Activated CD8-positive, alpha-beta T cell treated with anti-CD3 and anti-CD28 coated beads for 36 hours (primary cell): ENCODE results near the gene TFPI. TPM values are rescaled to one million over a fixed set of nuclear protein-coding genes. Genes with fewer than 3 reads are reported as not detected.

Experiments
- ATAC-seq: fragments of 200-7000 bp; cut with Tn5 transposase; one replicate; pipeline ENCODE4 v1.10.0; 2021; ENCODE audit warnings: mild to moderate bottlenecking, moderate library complexity
- CTCF ChIA-PET: fragments of 350-600 bp; sonication (Branson Sonifier 250); formaldehyde crosslinking; loops from one replicate; lab custom pipeline; 2021; ENCODE audit warnings: antibody characterized with exemption; lab: Charles Lee
- POLR2A ChIA-PET: fragments of 350-600 bp; sonication (Branson Sonifier 250); formaldehyde crosslinking; loops from one replicate; lab custom pipeline; 2021; ENCODE audit warnings: antibody characterized with exemption; lab: Charles Lee
- DNase-seq: peaks from one replicate; pipeline ENCODE4 v3.0.0-alpha.2; 2020
- H3K27ac Mint-ChIP-seq: one replicate; pipeline ENCODE4 v1.8.0; 2021; ENCODE audit warnings: mild to moderate bottlenecking, mixed read lengths
- H3K27me3 Mint-ChIP-seq: one replicate; pipeline ENCODE4 v1.8.0; 2021; ENCODE audit warnings: mixed read lengths
- H3K36me3 Mint-ChIP-seq: one replicate; pipeline ENCODE4 v1.8.0; 2021; ENCODE audit warnings: low read depth, mixed read lengths
- H3K4me1 Mint-ChIP-seq: one replicate; pipeline ENCODE4 v1.8.0; 2021; ENCODE audit warnings: low read depth, mixed read lengths
- H3K4me3 Mint-ChIP-seq: one replicate; pipeline ENCODE4 v1.8.0; 2021; ENCODE audit warnings: mild to moderate bottlenecking, moderate library complexity, mixed read lengths
- H3K9me3 Mint-ChIP-seq: one replicate; pipeline ENCODE4 v1.8.0; 2021; ENCODE audit warnings: mixed read lengths
- intact Hi-C: fragments of 100-400 bp; cut with micrococcal nuclease; formaldehyde crosslinking; loops from one replicate; pipeline ENCODE4 v1.10.0; 2022
- total RNA-seq, 2 experiments: library from RNA; stranded (reverse); gene quantifications; one replicate each; pipeline ENCODE4 v1.2.3, GENCODE V29; 2021
- TF ChIP-seq, protein P1 (sequence below): fragments of 200-600 bp; IDR thresholded peaks from one replicate; pipeline ENCODE4 v1.8.0; 2022; ENCODE audit warnings: antibody characterized with exemption, mild to moderate bottlenecking

Gene TFPI
- total RNA-seq, 2 experiments from 2014 or later: not detected

- ChIA-PET POLR2A (no interaction called here), CTCF (interaction anchor here (0.7 to 1.8 kb wide), 3 partner anchors 87 to 255 kb away, joined by 3 to 10 read pairs (median 3); no protein-coding TSS in a partner anchor)
- peak; percentile 91 for ATAC-seq
- intact Hi-C loops: loop anchor here (5.0 kb wide), 1 partner anchor 256 kb away; no protein-coding TSS in a partner anchor
- DNase-seq: peak; percentile 17
- peak overlapping the region; percentile 79 for H3K27ac Mint-ChIP-seq
- H3K36me3 Mint-ChIP-seq: peaks cover 6% of the 10 kb centered on the region
- TF ChIP-seq, protein P1, sequence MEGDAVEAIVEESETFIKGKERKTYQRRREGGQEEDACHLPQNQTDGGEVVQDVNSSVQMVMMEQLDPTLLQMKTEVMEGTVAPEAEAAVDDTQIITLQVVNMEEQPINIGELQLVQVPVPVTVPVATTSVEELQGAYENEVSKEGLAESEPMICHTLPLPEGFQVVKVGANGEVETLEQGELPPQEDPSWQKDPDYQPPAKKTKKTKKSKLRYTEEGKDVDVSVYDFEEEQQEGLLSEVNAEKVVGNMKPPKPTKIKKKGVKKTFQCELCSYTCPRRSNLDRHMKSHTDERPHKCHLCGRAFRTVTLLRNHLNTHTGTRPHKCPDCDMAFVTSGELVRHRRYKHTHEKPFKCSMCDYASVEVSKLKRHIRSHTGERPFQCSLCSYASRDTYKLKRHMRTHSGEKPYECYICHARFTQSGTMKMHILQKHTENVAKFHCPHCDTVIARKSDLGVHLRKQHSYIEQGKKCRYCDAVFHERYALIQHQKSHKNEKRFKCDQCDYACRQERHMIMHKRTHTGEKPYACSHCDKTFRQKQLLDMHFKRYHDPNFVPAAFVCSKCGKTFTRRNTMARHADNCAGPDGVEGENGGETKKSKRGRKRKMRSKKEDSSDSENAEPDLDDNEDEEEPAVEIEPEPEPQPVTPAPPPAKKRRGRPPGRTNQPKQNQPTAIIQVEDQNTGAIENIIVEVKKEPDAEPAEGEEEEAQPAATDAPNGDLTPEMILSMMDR: no peak
- H3K9me3 Mint-ChIP-seq: peaks cover 2% of the 10 kb centered on the region
- H3K27me3 Mint-ChIP-seq: peaks cover 6% of the 10 kb centered on the region
- peaks cover 12% of the 10 kb centered on the region for H3K4me1 Mint-ChIP-seq
- H3K4me3 Mint-ChIP-seq: peak overlapping the region; percentile 1
Observed at GRCh38 chr2:187586011-187586641, 31.9 kb upstream of the TFPI start.

- Mint-ChIP-seq H3K27ac (no peak overlapping the region), H3K4me1 (peaks cover 9% of the 10 kb centered on the region), H3K36me3 (peaks cover 2% of the 10 kb centered on the region), H3K4me3 (no peak overlapping the region), H3K27me3 (peaks cover 4% of the 10 kb centered on the region), H3K9me3 (no peaks in the 10 kb centered on the region)
- no peak for ATAC-seq
- TF ChIP-seq, protein P1: peak; percentile 74
- ChIA-PET CTCF (interaction anchor here (0.6 to 5.9 kb wide), 15 partner anchors 13 to 1831 kb away, joined by 3 to 83 read pairs (median 4); partner anchors contain the start of gene TFPI), POLR2A (interaction anchor here (0.7 kb wide), 1 partner anchor 650 kb away, joined by 3 read pairs; no protein-coding TSS in a partner anchor)
- intact Hi-C loops: no loop called here
- DNase-seq: peak; percentile 37
Observed at GRCh38 chr2:187581125-187581896, 27.1 kb upstream of the TFPI start.

DNA sequence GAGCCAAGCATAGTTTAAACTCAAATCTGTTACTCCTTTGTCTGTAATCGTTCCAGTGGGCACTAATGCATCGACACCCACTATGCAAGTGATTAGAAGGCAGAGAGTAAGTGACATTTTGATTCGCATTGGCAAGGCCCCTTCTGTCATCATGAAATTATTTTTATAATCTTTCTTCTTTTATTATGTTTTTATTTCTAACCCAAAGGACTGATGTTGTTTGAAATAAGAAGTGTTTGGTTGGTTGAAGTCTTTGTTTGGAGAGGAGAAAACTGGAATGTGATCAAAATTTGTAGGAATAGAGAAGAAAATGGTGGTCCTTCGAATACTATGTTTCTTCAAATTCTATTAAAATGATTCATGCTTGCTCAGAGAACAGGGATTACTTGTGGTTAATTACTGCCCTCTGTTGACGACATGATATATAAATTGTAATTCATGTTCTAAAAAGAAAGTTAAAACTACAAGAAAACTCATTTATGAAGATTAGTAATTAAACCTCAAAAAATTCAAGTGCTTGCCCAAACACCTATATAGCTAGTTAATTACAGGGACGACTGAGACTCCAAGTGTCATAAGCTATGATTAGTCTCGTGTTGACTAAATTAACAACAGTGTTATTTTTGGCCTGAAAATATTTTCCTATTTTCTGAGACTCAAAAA lies 26.4 kb upstream of the TFPI start:
- TF ChIP-seq, protein P1: no peak
- Mint-ChIP-seq H3K36me3 (peaks cover 2% of the 10 kb centered on the region), H3K9me3 (no peaks in the 10 kb centered on the region), H3K4me3 (no peak overlapping the region), H3K4me1 (peaks cover 6% of the 10 kb centered on the region), H3K27ac (no peak overlapping the region), H3K27me3 (peaks cover 4% of the 10 kb centered on the region)
- intact Hi-C loops: loop anchor here (1.0 kb wide), 1 partner anchor 80 kb away; no protein-coding TSS in a partner anchor
- POLR2A ChIA-PET: interaction anchor here (0.7 kb wide), 1 partner anchor 651 kb away, joined by 3 read pairs; no protein-coding TSS in a partner anchor
- peak; percentile 42 for ATAC-seq
- no peak for DNase-seq
- CTCF ChIA-PET: interaction anchor here (0.6 to 5.9 kb wide), 19 partner anchors 9 to 1832 kb away, joined by 3 to 83 read pairs (median 4); partner anchors contain the start of gene TFPI

DNA sequence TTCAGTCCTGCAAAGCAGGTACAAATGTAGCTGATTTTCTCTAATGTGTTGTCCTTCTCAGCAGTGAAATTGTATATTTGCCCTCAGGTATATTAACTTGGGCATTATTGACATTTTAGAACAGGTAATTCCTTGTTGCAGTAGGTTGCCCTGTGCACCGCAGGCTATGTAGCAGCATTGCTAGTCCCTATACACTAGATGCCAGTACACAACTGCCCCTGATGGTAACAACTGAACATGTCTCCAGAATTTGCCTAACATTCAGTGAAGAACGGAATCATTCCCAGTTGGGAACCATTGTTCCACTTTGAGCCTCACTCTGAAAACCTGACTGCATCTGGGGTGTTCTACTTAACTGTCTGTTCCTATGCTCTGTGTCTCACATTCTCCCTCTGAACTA lies 23.1 kb upstream of the TFPI start:
- POLR2A ChIA-PET: interaction anchor here (0.5 kb wide), 1 partner anchor 157 kb away, joined by 3 read pairs; no protein-coding TSS in a partner anchor
- intact Hi-C loops: no loop called here
- ATAC-seq (no peak), DNase-seq (no peak)
- Mint-ChIP-seq H3K9me3 (peaks cover 3% of the 10 kb centered on the region), H3K27me3 (peaks cover 3% of the 10 kb centered on the region), H3K4me3 (no peak overlapping the region), H3K4me1 (peaks cover 4% of the 10 kb centered on the region), H3K36me3 (no peaks in the 10 kb centered on the region), H3K27ac (no peak overlapping the region)
- CTCF ChIA-PET: interaction anchor here (1.7 kb wide), 1 partner anchor 78 kb away, joined by 5 read pairs; no protein-coding TSS in a partner anchor
- TF ChIP-seq, protein P1: no peak
